GM12878 (cell line): Measurements from ENCODE around the gene NEO1. TPM values are rescaled to one million over a fixed set of nuclear protein-coding genes. Genes with fewer than 3 reads are reported as not detected.

Experiments used
- ATAC-seq: fragments of 200-7000 bp; cut with Tn5 transposase; 3 replicates; pipeline ENCODE4 v1.9.1; 2020; ENCODE audit warnings: mild to moderate bottlenecking, moderate library complexity
- BruUV-seq: library from RNA; stranded (reverse); fragments of 400-500 nt; replicated peaks from 2 replicates; lab custom pipeline; 2021; lab: Mats Ljungman, UMichigan
- CTCF ChIA-PET: fragments of 300-600 bp; sonication (Branson Sonifier 250); formaldehyde crosslinking; extraction: SDS; loops from one replicate; lab custom pipeline; 2021; ENCODE audit warnings: inconsistent platforms; lab: Yijun Ruan, JAX
- POLR2A ChIA-PET: fragments of 350-600 bp; formaldehyde crosslinking; extraction: SDS; loops from one replicate; lab custom pipeline; 2021; ENCODE audit warnings: inconsistent platforms; lab: Charles Lee
- RAD21 ChIA-PET: fragments of 300-600 bp; sonication (Branson Sonifier 250); formaldehyde crosslinking; loops from one replicate; lab custom pipeline; 2023; ENCODE audit warnings: antibody characterized with exemption; ENCODE audit not compliant: unreplicated experiment; lab: Charles Lee
- SMC1A ChIA-PET: fragments of 300-600 bp; sonication (Branson Sonifier 250); formaldehyde crosslinking; loops from one replicate; lab custom pipeline; 2023; ENCODE audit not compliant: unreplicated experiment, uncharacterized antibody; lab: Charles Lee
- DNase-seq: peaks from one replicate; pipeline ENCODE4 v3.0.0-alpha.2; 2011; ENCODE audit warnings: low read depth, low spot score
- FAIRE-seq: peaks from 3 replicates; lab custom pipeline; 2011; peaks lifted over from hg19 to GRCh38; lab: Jason Lieb, UNC
- H2AFZ ChIP-seq: 2 replicates; pipeline ENCODE4 v1.6.0; 2011; ENCODE audit warnings: low read depth, low read length, control low read depth; ENCODE audit not compliant: control insufficient read depth
- H3K27ac ChIP-seq: 2 replicates; pipeline ENCODE4 v1.5.1; 2011; ENCODE audit warnings: control low read depth; ENCODE audit not compliant: control insufficient read depth, insufficient read depth
- H3K27me3 ChIP-seq, 2 experiments: replicated peaks in 1 of 2; 2 replicates each; pipeline versions ENCODE4 v1.6.0 to v1.6.1; 2011; ENCODE audit warnings: low read length in 1 of 2; ENCODE audit not compliant: control insufficient read depth in 2 of 2, insufficient read depth in 2 of 2
- H3K36me3 ChIP-seq, 2 experiments: 2 replicates each; pipeline ENCODE4 v1.5.1; 2011; ENCODE audit warnings: low read length in 1 of 2; ENCODE audit not compliant: control insufficient read depth in 2 of 2, insufficient read depth in 2 of 2
- H3K4me1 ChIP-seq: 2 replicates; pipeline ENCODE4 v1.6.1; 2011; ENCODE audit warnings: mild to moderate bottlenecking, low read length, moderate library complexity, mixed read lengths; ENCODE audit not compliant: control insufficient read depth, insufficient read depth
- H3K4me2 ChIP-seq: 2 replicates; pipeline ENCODE4 v1.6.0; 2011; ENCODE audit warnings: control low read depth; ENCODE audit not compliant: control insufficient read depth, insufficient read depth
- H3K4me3 ChIP-seq: fragments of 200-600 bp; sonication (generic); 2 replicates; pipeline ENCODE4 v1.5.1; 2016
- H3K79me2 ChIP-seq: 2 replicates; pipeline ENCODE4 v1.6.0; 2011; ENCODE audit warnings: low read length; ENCODE audit not compliant: control insufficient read depth, insufficient read depth
- H3K9ac ChIP-seq: 2 replicates; pipeline ENCODE4 v1.8.0; 2011; ENCODE audit warnings: low read length, control low read depth, mixed read lengths; ENCODE audit not compliant: control insufficient read depth, insufficient read depth
- H3K9me3 ChIP-seq: replicated peaks from 3 replicates; pipeline ENCODE4 v1.5.1; 2011; ENCODE audit warnings: mild to moderate bottlenecking, low read length; ENCODE audit not compliant: control insufficient read depth, insufficient read depth
- H4K20me1 ChIP-seq: 2 replicates; pipeline ENCODE4 v1.6.0; 2011; ENCODE audit not compliant: control insufficient read depth, insufficient read depth
- DPF2 ChIP-seq: fragments of 450-650 bp; IDR thresholded peaks from 2 replicates; pipeline ENCODE4 v1.6.1; 2017; ENCODE audit warnings: mild to moderate bottlenecking
- FOXK2 ChIP-seq: fragments of 450-650 bp; IDR thresholded peaks from 2 replicates; pipeline ENCODE4 v1.6.1; 2017; ENCODE audit warnings: mild to moderate bottlenecking, moderate library complexity
- MEF2B ChIP-seq: fragments of 450-650 bp; IDR thresholded peaks from 2 replicates; pipeline ENCODE4 v1.6.1; 2018; ENCODE audit warnings: mild to moderate bottlenecking, moderate library complexity; ENCODE audit not compliant: partially characterized antibody, poor library complexity, severe bottlenecking
- NKRF ChIP-seq: fragments of 450-650 bp; conservative IDR thresholded peaks from 2 replicates; pipeline ENCODE4 v1.6.1; 2017; ENCODE audit warnings: mild to moderate bottlenecking, moderate library complexity
- WGBS: methylation state at CpG from one replicate; pipeline ENCODE4 v1.1.6; 2016; ENCODE audit warnings: low lambda C conversion rate; ENCODE audit not compliant: insufficient replicate concordance, insufficient coverage; ENCODE audit errors: missing lambda C conversion rate; 5-methylcytosine and 5-hydroxymethylcytosine counted together
- in situ Hi-C: fragments of 300-500 bp; cut with MboI; formaldehyde crosslinking; loops from 9 replicates; pipeline ENCODE4 v1.14.3; 2018; ENCODE audit warnings: mixed read lengths
- intact Hi-C: fragments of 100-400 bp; cut with micrococcal nuclease; formaldehyde crosslinking; loops from one replicate; pipeline ENCODE4 v1.14.2; 2022; ENCODE audit not compliant: unreplicated experiment
- polyA plus RNA-seq, 11 experiments: library from polyadenylated mRNA; depleted of rRNA in 4 of 11; unstranded in 6 of 11; stranded (reverse) in 5 of 11; fragments of >200 nt; fragmentation: Nextera tagmentation in 4 of 11; fragmentation: Illumina TruSeq in 1 of 11; extraction: Ambion mirVana in 4 of 11; extraction: Trizol in 1 of 11; gene quantifications; 1 replicate in 1 of 11; 2 replicates in 10 of 11; pipeline versions ENCODE4 v1.2.1 to v1.2.3, GENCODE V29; 2011 to 2016; ENCODE audit warnings: inconsistent platforms in 2 of 11, missing spikeins in 2 of 11, low read depth in 1 of 11
- total RNA-seq, 4 experiments: library from RNA; depleted of rRNA in 3 of 4; stranded (reverse); fragments of >200 nt in 3 of 4; fragmentation: Illumina TruSeq in 1 of 4; extraction: Trizol in 1 of 4; gene quantifications; 2 replicates each; pipeline versions ENCODE4 v1.2.1 to v1.2.3, GENCODE V29; 2013 to 2021
- TF ChIP-seq, protein P1 (sequence below): IDR thresholded peaks from 2 replicates; pipeline ENCODE4 v1.6.1; 2011; ENCODE audit warnings: low read depth, mild to moderate bottlenecking, low read length, moderate library complexity, borderline replicate concordance; ENCODE audit errors: extremely low read depth
- TF ChIP-seq, protein P2 (sequence below): fragments of 450-650 bp; formaldehyde crosslinking; IDR thresholded peaks from 2 replicates; pipeline ENCODE4 v1.5.0; 2022; ENCODE audit warnings: mild to moderate bottlenecking, missing genetic modification characterization

NEO1 gene
- total and polyA plus RNA-seq, 10 of the 15 experiments (the other 5 are each of a cell fraction or from before 2014, with no cell fraction given), result 0.03 to 2.0 (median 0.32) TPM

- no peaks in the 10 kb centered on the region; the same call in 1 of the 3 replicates for H3K9me3 ChIP-seq
- H3K4me1 ChIP-seq, result no peaks in the 10 kb centered on the region
- ATAC-seq (no peak), DNase-seq (no peak), FAIRE-seq (no peak)
- no peaks in the 10 kb centered on the region for H3K79me2 ChIP-seq
- no peaks in the 10 kb centered on the region for H3K27me3 ChIP-seq
- TF ChIP-seq NKRF (no peak), FOXK2 (no peak), MEF2B (no peak), DPF2 (no peak)
- TF ChIP-seq, protein P1, sequence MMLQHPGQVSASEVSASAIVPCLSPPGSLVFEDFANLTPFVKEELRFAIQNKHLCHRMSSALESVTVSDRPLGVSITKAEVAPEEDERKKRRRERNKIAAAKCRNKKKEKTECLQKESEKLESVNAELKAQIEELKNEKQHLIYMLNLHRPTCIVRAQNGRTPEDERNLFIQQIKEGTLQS, result no peak
- TF ChIP-seq, protein P2, sequence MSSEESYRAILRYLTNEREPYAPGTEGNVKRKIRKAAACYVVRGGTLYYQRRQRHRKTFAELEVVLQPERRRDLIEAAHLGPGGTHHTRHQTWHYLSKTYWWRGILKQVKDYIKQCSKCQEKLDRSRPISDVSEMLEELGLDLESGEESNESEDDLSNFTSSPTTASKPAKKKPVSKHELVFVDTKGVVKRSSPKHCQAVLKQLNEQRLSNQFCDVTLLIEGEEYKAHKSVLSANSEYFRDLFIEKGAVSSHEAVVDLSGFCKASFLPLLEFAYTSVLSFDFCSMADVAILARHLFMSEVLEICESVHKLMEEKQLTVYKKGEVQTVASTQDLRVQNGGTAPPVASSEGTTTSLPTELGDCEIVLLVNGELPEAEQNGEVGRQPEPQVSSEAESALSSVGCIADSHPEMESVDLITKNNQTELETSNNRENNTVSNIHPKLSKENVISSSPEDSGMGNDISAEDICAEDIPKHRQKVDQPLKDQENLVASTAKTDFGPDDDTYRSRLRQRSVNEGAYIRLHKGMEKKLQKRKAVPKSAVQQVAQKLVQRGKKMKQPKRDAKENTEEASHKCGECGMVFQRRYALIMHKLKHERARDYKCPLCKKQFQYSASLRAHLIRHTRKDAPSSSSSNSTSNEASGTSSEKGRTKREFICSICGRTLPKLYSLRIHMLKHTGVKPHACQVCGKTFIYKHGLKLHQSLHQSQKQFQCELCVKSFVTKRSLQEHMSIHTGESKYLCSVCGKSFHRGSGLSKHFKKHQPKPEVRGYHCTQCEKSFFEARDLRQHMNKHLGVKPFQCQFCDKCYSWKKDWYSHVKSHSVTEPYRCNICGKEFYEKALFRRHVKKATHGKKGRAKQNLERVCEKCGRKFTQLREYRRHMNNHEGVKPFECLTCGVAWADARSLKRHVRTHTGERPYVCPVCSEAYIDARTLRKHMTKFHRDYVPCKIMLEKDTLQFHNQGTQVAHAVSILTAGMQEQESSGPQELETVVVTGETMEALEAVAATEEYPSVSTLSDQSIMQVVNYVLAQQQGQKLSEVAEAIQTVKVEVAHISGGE (CRISPR knock-in tag), result no peak
- in situ Hi-C loops (no loop called here), intact Hi-C loops (no loop called here)
- H3K9ac ChIP-seq, result no peak overlapping the region
- ChIA-PET SMC1A (no interaction called here), CTCF (no interaction called here), POLR2A (no interaction called here), RAD21 (no interaction called here)
- no peak overlapping the region for H3K27ac ChIP-seq
- no peak overlapping the region for H2AFZ ChIP-seq
- H3K36me3 ChIP-seq, result no peaks in the 10 kb centered on the region
- H4K20me1 ChIP-seq, result no peaks in the 10 kb centered on the region
- no TSS peak for BruUV-seq
- no peak overlapping the region for H3K4me2 ChIP-seq
- no peak overlapping the region for H3K4me3 ChIP-seq
- WGBS, result 13% methylated on average over 2 of the region's 2 CpGs
Measured at GRCh38 chr15:73150831-73151230, 98.6 kb downstream of the NEO1 start.
